HG03571 (cell line): ENCODE results near the gene CEP295NL.
"Not testable (repeated sequence)": the region's sequence is repeated elsewhere in the genome, so short reads cannot be mapped to it uniquely, and the experiment has no call there.

Experiments
- ATAC-seq: cut with Tn5 transposase; IDR thresholded peaks from one replicate; pipeline ENCODE4 v1.9.1; 2021; ENCODE audit not compliant: unreplicated experiment

CEP295NL gene

DNA sequence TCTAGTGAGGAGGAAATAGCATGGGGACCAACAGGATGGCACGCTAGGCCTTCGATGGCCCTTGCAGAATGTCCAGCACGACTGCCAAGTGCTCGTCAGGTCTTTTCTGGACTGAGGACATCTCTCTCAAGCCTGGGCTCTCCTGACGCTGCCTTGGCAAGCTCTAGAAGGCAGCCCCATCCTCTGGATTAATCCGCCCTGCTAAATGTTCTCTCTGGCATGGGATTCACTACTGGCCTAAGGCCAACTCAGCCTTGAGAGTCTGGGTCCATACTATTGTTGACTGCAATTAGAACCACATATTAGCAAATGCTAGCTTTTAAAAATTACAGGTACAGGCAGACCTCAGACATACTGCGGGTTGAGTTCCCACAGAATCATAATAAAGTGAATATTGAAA, 2.5 kb upstream of the CEP295NL start:
- ATAC-seq, result no peak

DNA sequence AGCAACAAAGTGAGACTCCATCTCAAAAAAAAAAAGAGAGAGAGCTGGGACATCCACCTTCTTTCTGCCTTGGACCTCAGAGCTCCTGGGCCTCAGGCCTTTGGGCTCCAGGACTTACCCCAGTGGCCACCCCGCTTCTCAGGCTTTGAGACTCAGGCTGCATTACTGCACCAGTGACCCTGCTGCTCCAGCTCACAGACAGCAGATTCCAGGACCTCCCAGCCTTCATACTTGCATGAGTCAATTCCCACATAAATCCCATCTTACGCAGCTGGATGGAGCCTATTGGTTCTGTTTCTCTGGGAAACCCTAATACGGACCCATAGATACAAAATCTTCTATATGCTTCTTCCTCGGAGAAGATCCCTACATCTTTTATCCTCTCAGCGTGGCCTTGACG, 2.1 kb upstream of the CEP295NL start:
- ATAC-seq, result no peak

DNA sequence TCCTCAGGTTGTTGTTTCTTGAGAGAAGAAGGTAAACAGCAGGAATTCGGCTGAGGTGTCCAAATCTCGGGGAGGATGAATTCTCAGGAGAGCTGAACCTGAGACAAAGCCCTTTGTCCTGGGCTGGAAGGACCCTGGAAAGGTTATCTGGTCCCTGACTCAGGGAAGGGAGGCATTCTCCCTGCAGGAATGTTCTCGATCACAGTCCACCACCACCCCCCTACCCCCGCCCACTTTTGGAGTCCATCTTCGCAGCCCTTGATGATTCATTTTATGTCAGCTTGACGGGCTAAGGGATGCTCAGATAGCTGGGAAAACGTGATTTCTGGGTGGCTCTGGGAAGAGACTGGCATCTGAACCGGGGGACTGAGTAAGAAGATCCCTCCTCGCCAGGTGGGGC, 1.4 kb upstream of the CEP295NL start:
- no peak for ATAC-seq

DNA sequence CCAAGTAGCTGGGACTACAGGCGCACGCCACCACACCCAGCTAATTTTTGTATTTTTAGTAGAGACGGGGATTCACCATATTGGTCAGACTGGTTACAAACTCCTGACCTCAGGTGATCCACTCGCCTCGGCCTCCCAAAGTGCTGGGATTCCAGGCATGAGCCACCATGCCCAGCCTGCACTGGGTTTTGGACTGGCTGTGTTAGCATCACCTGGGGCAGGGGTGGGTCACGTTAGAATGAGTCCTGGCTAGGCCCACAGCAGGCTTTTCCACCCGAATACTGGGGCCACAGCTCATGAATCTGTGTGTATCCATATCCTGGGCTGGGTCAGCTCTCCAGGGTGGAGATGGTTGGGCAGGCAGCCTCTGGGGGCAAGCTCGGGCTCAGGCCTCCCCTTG, 770 bp downstream of the CEP295NL start:
- not testable (repeated sequence) for ATAC-seq

DNA sequence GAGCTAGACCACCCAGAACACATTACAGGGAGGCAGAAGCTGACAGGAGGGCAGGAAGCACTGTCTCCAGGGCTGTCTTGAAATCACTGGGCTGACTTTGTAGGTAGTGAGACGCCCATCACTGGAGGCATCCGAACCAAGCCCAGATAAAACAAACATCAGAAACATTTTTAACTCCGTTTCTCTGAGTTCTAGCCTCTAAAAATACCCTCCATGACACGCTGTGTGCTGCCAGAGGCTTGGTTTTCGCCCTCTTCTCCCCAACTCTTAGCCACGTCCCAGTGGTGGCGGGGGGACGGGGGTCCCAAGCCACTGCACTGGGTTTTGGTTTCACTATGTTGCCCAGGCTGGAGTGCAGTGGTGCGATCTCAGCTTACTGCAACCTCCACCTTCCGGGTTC, 1.2 kb downstream of the CEP295NL start:
- ATAC-seq, result no peak

DNA sequence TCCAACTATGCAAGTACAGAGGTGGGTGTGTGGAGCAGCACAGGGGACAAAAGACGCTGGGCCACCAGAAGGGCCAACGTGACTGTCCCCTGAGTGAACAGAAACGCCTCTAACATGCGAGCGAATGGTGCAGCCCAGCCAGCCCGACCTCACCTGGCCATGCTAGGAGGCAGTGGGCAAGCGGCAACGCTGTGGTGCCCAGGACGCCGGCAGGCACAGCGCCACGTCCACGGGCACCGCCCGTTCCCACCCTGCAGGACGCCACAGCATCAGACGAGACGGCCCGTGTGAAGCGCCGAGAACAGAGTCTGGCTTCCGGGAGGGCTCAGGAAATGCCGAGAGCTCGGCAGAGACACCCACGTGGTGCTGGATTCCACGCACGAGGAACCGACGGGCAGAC, 2.2 kb downstream of the CEP295NL start:
- ATAC-seq, result no peak

DNA sequence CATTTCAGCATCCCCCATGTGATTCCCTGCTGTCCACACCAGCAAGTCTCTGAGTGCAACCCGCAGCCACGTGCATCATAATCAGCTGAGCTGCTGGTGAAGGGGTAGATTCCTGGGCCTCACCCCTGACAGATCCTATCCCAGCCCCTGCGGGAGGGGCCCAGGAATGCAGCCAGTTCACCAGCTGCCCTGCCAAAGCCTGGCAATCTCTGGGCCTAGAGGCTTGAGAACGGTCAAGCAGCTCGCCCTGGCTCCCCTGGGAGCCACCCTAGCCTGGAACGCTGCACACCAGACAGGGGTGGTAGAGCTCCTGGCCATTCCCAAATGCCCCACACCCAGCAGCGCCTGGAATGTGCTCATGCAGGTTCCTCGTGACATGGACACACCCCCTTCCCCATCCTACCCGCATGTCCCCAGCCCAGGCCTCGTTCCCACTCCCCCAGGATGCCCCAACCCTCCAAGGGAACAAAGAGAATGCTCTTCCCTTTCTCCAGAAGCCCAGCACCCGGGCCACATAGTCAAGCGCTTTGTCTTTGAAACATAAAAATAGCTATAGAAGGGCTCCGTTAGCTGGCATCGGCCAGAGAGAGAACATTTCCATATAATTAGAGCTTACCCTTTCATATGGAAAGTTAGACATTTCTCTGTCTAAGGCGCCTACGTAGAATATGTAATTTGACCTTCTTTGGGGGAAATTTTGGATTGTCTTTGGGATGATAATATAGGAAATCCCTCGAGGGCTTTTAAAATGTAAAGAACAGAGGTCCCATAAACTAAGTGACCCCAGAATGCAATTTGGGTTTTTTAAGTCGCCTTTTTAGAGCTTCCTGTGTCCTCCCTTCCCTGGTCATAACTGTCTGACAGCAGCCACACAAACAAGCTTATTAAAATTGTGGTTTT, 3.4 kb downstream of the CEP295NL start:
- ATAC-seq, result no peak

DNA sequence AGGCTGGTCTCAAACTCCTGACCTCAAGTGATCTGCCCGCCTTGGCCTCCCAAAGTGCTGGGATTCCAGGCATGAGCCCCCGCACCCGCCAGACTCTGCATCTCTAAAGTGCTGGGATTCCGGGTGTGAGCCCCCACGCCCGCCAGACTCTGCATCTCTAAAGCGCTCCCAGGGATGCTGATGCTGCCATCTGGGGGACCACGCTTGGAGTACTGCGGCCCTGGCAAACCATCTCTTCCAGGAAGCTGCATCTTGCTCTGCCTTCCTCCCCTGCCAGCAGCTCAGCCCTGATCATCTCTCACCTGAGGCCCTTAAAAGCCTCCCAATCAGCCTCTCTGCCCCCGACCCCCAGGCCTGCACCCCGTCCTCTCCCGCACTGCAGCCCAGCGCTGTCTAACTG, 4.1 kb downstream of the CEP295NL start:
- ATAC-seq, result no peak

DNA sequence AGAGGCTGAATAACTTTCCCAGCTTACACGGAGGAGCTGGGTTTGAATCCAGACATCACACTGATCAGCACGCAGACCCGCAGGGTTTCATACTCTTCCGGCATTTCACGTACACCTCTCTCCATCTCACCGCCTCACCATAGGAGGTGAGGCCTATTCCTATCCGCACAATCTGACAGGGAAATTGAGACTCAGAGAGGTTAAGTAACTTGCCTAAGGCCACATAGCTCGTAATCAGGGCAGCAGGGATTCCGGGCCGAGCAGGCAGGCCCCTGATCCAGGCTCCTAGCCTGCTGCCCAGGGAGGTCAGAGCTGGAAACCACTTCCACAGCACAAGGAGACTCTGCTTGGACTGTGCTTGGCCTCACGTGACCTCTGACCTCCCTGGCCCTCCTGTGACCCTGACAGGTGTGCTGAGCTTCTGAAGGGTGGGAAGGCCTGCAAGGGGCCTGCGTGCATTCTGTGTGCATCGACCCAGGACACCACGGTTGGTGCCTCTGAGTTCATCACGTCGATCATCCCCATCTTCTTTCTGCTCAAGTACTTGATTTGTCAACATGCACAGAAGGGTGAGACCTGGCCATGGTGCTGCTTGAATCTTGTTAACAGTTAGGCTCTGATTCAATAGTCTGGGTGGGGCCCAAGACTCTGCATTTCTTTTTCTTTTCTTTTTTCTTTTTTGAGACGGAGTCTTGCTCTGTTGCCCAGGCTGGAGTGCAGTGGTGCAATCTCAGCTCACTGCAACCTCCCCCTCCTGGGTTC, 4.7 kb downstream of the CEP295NL start:
- no peak for ATAC-seq

DNA sequence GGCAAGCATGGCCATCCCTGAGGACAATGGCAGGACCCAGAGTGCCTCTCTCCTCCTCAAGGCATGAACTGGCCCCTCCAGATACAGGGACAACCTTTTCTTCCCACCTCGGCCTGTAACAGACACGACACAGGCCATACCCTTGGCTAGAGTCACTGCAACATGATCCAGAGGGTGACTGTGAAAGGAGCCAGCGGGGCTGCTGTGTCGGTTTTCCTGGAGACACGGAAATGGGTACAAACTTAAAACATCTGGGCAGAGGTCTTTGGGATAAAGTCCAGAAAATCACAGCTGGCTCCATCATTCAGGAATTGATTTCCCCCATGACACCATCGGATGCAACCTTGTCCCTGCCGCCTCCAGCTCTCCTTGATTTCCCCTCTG, 5.3 kb downstream of the CEP295NL start:
- no peak for ATAC-seq

DNA sequence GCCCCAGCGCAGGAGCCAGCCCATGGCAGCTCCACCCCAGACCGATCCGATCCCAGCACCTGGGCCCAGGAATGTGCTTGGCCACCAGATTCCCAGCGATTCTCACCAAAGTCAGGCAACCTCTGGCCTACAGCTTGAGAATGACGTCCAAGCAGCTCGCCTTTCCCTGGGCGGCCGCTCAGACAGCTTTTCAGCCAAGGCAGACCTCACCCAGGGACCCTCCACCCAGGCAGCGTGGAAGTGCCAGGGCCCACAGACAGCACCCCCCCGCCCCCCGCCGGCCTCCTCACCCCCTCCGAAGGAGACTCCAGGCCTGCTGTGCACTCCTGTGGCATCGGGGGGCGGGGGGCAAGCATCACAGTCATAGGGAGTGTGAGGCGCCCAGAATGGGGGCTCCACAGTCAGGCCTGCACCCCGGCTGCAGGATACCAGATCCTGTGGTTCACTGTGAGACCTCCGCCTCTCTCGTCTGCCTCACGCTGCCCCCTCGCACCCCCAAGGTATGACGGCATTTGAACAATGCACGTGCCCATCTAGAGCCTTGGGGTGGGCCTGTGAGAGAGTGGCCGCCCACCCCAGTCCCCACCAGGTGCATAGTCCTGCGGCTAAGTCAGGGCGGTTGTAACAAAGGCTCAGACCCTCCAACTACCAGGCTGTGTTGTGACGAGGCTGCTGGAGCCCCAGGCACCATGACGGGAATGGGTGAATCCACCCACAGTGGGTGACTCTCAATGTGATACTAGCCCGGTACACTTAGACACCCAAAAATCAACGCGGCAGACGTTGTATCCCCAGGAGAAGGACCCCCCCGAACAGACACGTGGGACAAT, 6.0 kb downstream of the CEP295NL start:
- no peak for ATAC-seq

DNA sequence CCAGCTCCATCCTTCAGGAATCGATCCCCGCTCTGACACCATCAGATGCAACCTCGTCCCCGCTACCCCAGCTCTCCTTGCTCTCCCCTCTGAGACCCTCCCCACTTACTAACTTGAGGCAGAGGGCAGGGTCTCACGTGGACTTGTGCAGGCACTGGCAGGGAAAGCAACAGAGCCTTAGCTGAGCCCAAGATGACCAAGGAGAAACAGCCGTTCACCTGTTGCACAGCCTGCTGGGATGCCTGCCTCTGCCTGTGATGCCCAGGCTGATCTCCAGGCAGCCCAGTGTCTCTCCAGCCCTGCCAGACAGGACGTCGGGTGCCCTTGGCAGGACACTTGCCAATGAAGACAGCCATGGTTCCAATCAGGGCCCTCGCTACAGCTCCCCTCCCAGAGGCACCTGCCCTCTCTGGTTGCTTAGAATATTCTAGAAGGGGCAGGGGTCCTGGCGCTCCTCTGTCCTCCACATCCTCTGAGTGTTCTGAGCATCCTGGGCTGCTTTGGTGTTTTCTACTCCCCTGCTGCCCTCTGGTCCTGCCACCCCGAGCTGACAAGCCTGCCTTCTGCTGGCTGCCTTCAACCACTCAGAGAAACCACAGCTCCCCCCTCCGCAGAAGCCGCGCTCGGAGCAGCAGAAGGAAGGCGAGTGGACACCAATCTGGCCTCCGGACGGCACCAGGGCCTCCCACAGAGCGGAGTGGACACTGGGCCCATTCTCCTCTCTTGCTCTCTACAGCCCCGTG, 6.7 kb downstream of the CEP295NL start:
- ATAC-seq, result no peak

DNA sequence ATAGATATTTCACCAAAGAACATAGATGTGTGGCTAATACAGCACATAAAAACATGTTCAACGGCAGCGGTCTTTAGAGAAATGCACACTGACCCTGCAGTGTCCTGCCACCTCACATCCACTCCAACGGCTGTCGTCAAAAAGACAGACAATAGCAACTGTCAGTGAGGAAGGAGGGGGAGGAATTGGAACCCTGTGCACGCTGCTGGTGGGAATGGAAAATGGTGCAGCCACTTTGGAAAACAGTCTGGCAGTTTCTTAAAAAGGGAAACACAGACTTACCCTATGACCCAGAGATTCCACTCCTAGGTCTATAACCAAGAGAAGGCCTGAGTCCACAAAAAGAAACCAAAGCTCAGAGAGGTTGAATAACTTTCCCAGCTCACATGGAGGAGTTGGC, 7.7 kb downstream of the CEP295NL start:
- ATAC-seq, result no peak

DNA sequence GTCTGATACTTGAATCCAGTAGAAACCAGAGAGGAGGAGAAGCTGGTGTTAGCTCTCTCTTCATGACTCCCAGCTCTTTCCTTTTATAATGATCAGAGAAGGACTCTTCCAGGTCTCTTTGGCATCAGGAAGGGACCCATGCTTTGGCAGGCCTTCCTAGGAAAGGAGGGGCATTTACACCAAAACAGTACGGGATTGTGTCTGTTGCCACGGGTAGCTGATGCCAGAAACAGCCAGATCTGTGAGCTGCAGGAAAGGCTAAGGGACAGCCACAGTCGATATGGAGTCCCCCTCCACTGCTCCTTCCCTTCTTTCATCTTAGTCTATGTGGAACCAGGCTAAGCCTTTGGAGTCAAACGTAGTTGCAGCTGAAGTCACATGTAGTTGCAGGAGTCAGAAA, 9.3 kb downstream of the CEP295NL start:
- ATAC-seq, result no peak

DNA sequence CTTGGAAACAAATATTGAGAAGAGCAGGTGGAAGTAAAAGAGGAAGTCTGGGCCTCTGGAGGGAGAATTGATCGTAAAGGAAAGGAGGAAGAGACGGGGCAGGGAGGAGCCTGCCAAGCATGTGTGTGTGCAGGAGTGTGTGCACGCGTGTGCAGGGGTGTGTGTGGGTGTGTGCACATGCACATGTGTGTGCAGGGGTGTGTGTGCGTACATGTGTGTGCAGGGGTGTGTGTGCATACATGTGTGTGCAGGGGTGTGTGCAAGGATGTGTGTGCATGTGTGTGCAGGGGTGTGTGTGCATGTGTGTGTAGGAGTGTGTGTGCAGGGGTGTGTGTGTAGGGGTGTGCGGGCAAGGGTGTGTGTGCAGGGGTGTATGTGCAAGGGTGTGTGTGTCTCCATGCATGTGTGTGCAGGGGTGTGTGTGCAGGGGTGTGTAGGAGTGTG, 10.0 kb downstream of the CEP295NL start:
- ATAC-seq, result no peak

DNA sequence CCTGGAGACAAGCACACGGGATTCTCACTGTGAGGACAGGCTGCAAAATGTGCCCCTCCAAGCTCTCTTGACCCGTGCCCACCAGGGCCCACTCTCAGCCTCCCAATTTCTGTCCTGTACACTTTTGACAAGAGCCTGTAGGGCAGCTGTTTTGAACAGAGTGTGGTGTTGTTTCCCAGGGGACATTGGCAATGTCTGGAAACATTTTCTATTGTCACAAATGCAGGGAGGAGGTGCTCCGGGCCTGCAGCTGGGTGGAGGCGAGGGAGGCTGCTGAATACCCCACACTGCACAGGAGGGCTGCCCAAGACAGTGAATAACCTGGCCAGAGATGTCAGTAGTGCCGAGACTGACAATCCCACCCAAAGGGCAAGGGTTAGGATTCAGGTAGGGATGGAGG, 10.5 kb downstream of the CEP295NL start:
- ATAC-seq, result no peak

DNA sequence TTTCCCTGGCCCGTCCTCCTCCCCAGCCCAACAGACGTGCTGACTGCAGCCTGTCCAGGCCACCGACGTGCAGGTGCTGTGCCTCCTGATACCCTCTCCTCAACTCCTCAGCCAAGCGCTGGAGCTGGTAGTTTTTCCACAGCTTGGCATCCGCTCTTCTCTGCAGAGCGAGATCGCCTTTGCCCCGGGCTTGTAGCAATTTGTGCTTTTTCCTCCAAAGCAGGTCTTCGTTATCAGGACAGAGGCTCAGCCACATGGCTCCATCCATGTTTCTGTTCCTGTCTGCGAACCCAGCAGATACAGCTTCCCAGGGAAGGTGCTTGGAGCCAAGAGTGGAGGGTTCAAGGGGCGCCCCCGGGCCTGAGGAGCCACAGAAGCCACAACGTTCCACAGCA, 10.9 kb downstream of the CEP295NL start:
- no peak for ATAC-seq

DNA sequence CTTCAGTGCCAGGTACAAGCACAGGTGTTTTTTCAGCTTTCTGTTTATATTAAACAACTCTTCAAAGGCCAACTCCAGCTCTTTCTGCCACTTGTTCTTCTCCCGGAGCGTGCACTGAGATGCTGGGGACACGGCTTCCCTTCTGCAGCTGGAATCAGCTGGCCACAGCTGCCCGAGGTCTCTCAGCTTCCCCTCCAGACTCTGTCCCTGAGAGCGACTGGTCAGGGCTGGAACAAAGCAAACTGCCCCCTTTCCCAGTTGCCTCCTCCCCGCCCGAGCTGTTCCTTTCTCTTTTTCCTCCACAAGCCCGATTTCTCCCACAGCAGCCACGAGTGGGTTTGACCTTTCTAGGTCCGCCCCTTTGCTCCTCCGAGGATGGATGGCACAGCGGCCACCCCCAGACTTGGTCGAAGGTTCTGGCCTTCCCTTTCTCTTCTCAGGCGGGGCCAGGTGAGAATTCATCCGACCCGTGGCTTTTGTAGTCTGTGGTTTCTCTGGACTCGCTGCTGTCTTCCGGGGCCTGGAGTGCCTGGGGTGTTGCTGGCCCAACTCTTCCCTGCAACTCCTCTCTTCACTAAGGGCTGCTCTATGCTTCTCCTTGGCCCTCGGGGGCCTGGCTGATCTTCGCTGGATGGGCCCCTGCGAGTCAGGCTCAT, 11.5 kb downstream of the CEP295NL start:
- ATAC-seq, result no peak

DNA sequence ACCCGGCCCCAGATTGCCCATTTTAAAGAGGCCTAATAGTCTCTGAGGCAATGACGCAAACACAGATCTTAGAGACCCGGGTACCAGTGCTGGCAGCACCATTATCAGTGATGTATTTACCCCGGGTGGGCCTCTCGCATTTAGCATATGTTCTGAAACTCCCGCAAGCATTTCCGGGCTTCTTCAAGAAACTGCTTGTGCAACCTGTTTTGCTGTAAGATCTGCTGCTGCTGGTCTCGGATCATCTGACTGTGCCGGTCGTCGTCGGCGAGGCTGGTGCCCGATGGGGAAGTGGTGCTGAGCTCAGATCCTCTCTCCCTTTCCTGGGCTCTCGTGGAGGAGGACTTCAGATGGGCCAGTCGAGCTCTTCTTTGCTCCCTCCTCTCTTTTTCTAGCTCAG, 12.5 kb downstream of the CEP295NL start:
- no peak for ATAC-seq

DNA sequence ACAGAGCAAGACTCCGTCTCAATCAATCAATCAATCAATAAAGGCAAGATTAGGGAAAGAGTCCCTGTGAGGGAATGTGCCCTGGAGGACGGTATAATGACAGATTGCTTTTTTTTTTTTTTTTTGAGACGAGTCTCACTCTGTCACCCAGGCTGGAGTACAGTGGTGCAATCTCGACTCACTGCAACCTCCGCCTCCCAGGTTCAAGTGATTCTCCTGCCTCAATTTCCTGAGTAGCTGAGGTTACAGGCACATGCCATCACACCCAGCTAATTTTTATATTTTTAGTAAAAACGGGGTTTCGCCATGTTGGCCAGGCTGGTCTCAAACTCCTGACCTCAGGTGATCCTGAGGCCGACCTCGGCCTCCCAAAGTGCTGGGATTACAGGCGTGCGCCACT, 12.9 kb downstream of the CEP295NL start:
- ATAC-seq, result not testable (repeated sequence)
